Ureter (tissue), 1 donor: ENCODE measurements around the gene RERG. TPM values are rescaled to one million over a fixed set of nuclear protein-coding genes. Genes with fewer than 3 reads are reported as not detected.
A peak's percentile ranks its signal among the peaks of the same experiment; 100 is the strongest.
"Not testable (repeated sequence)": the region's sequence is repeated elsewhere in the genome, so short reads cannot be mapped to it uniquely, and the experiment has no call there.

ENCODE experiments used
- DNase-seq: peaks from one replicate; pipeline ENCODE4 v3.0.0-alpha.2; 2020; ENCODE audit warnings: low spot score
- total RNA-seq: library from RNA; stranded (reverse); gene quantifications from one replicate; pipeline ENCODE4 v1.2.4, GENCODE V29; 2023
- donor health status: DM: yes; HTN: yes; CAD: no.

Gene RERG
- 22.2 TPM for total RNA-seq

- peak; percentile 81 for DNase-seq
These were observed at the start of gene RERG for GRCh38 chr12:15220915-15221885. RERG (minus strand) TSS chr12:15221417; CDS start chr12:15217489, 3,928 bp downstream.

DNA sequence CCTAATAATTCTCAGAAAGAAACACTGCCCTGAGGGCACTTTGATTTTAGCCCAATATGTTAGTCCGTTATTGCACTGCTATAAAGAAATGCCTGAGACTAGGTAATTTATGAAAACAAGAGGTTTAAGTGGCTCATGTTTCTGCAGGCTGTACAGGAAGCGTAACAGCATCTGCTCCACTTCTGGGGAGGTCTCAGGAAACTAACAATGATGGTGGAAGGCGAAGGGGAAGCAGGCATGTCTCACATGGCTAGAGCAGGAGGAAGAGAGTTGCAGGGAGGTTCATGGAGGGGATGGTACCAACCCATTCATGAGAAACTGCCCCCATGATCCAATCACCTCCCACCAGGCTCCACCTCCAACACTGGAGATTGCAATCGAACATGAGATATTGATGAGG lies 49.4 kb upstream of the RERG start:
- no peak for DNase-seq

- DNase-seq, result no peak
These were observed 47.8 kb upstream of the RERG start for GRCh38 chr12:15268927-15269552.

GRCh38 chr12:15268309-15268708 lies 47.1 kb upstream of the RERG start:
- no peak for DNase-seq

DNA sequence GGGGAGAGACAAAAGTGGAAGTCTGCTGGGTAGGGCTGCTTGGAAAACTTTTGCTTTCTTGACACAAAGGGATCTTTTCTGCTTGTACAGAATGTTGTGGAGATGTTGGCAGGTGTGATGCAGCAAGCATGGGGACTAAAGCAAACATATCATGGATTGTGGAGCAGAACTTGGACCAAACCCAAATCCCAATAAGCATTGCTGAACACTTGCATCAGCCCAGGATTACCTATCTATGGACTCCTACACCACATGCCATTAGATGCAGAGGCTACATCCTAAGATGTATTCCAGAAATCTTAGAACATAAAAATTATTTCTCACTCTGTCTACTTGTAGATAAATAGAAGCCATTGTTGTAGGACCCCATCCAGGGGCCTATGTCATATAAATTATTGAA lies 44.7 kb upstream of the RERG start:
- DNase-seq, result no peak

- peak; percentile 47 for DNase-seq
These were observed 35.5 kb upstream of the RERG start for GRCh38 chr12:15256761-15257160.

DNA sequence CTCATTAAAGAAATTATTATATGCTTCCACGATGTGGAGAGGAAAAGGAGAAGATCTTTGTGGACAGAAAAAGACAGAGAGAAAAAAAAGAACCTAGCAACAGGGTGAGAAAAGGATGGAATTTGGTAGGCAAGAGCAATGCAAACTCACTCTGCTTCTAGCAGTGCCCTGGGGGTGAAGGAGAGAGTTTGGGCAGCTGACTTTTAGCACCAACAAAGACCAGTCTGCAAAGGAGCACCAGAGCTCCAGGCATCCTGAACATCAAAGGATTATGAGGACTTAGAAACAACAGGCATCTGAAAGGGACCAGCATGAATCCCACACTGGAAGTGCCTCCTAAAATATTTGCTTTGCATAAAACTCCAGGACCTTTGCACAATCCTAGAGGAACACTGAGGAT lies 32.8 kb upstream of the RERG start:
- no peak for DNase-seq

DNA sequence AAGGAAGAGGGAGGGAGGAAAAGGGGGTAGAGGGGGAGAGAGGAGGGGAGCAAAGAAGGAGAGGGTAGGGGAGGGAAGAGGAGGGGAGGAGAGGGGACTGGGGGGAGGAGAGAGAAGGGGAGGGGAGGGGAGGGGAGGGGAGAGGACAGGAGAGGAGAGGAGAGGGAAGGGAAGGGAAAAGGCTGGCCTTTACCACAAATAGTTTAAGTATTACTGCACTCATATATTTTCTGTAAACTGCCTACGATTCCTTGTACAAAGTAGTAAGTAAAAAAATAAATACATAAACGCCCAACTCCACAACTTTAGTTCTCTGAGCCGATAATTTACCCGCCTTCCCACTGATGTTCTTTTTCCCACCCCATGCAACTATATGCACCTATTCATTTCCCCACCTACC lies 23.7 kb upstream of the RERG start:
- no peak for DNase-seq

DNA sequence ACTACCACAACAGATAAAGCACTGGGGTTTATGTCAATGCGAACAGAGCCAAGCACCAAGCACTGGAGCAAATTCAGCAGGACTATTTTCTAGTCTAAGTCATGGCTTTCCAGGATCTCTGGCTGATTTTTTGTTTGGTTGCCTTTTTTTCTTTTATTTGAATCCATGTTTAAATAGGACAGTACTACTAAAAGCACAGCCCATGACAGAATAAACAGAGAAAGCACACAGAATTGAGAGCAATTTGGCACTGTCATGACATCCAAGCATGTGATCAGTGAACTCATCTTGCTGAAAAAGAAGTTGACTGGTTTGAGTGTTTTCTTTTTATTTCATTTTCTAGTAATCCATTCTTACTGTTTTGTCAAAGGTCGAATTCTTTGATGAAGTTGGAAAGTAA lies 23.1 kb upstream of the RERG start:
- DNase-seq, result no peak

GRCh38 chr12:15243102-15243501 lies 21.9 kb upstream of the RERG start:
- no peak for DNase-seq

DNA sequence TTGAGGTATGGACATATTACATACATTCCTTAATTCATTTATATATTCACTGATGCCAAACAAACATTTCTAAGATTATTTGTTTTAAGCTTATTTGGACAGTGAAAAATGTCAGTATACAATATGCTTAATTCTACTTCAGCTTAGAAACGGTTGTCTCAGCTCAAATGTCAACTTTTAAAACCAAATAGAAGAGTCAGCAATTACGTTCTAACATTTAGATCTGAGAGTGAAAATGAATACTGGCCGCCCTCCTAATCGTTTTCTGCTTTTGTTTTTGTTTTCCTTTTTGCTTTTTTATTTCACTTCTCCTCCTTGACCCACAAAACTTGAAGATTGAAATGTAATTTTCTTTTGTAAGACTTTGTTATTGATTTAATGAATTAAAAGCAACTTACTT lies 19.7 kb upstream of the RERG start:
- no peak for DNase-seq

DNA sequence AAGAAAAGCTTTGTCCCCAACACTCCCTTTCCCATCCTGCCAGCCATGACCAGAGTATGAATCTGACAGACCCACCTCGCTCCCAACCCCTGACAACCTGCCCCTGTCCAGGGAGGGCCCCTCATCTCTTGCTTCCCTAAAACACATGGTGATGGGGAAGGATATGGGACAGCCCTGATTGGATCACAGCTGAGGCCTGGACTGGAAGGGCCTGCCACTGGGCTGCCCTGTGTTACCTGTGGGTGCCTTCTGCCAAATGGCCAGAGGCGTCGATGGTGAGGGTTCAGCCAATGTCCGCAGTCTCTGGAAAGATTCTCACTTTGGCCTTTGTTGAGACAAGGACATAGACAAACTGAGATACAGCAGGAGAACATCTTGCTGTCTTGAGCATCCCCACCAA lies 13.3 kb upstream of the RERG start:
- DNase-seq, result no peak

GRCh38 chr12:15234011-15234410 lies 12.8 kb upstream of the RERG start:
- no peak for DNase-seq

DNA sequence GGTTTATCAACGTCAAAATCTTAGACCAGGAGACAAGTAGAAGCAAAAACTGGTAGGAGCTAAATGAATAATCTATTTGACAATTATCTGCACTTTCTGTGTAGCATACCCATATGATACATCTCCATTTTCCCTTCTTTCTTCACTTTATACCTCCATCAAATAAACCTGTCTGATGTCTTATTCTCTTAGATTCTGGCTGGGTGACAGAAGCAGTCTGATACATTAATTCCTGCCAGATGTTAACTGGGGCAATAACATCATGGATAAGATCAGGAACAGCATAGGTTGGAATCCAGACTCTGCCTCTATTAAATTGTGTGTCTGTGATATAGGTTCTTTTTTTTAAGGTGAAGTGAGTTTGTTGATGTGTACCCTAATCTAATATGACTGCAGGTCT lies 11.7 kb upstream of the RERG start:
- DNase-seq, result no peak

- DNase-seq, result no peak
These were observed 10.3 kb upstream of the RERG start for GRCh38 chr12:15231493-15231892.

DNA sequence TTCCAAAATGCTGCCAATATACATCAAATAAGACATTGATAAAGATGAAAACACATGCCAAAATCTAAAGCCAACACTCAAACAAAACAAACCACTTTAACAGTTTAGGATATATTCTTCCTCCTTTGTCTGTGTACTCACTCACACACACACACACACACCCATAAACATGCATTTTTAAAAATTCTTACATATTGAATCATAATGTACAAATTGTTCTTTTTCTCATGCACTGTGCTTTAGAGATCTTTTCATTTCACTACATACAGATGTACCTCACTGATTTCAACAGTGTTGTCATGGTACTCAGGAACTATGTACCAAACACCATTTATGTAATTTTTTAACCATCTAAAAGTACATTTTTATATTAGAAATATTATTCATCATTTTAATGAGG lies 9.5 kb upstream of the RERG start:
- DNase-seq, result no peak

DNA sequence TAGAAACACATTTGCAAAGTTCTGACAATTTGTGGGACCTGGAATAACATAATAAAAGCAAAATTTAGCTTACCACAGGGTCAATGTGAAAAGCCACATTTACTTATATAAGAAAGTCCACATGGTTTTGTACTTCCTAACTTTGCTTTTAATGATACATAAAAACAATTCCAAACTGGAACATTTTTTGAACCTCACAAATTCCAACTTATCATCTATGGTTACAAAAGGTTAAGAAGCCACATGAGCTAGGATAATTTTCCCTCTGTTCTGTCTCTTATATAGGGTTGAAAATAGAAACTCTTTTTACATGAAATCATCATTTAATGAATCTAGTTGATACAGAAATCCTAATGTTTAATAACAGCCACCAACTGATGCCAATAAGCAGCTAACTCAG lies 8.9 kb upstream of the RERG start:
- no peak for DNase-seq

GRCh38 chr12:15227004-15227679 lies 5.9 kb upstream of the RERG start:
- DNase-seq, result no peak

GRCh38 chr12:15225863-15226218 lies 4.6 kb upstream of the RERG start:
- not testable (repeated sequence) for DNase-seq

DNA sequence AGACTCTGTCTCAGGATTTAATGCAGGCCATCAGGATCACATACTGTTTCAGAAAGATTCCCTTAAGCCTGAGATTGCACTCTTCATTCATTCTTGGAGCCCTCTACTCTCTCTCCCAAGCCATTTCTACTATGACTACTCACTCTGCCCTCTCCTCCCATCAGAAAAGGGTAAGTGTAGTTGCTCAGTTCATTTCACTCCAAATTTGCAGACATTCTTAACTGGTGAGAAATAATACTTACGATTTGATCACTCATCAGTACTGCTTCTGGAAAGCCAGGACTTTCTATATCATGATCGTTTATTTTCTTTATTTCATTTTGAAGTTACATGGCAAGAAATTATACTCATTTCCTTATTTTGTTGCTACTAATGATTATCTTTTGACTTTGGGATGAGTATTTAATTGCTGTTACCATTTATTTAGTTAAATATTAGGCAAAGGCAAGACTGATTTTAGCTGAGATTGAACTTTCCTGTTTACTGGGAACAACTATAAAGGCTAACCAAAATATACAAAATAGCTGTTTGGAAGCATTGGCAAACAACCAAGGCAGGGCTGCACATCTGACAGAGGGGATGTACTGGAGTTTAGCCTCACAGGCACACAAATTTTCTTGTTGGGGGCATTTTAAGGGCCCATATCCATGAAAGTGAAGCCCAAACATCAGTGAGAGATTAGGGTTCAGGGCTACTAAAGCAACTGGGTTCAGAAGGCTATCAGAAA lies 4.1 kb upstream of the RERG start:
- DNase-seq, result no peak

DNA sequence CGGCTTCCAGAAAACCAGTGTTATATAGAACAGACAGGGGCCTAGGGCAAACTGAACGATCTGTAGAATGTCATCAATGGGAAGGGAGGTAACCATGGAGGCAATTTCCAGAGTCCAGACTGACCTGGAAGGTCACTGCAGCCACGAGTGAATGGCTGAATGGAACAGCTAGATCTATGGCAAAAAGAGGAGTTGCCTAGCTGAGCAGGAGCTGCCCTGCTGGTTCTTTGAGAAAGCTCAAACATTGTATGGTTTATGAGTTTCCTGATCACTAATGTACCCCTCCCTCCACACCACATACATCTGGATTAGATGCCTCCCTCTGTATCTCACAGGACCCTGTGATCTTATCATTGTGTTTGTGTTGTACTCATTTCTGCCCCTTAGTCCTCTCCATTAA lies 1.0 kb upstream of the RERG start:
- no peak for DNase-seq

GRCh38 chr12:15220451-15220850 lies 766 bp downstream of the RERG start:
- no peak for DNase-seq
